Activated CD8-positive, alpha-beta T cell treated with anti-CD3 and anti-CD28 coated beads for 36 hours (primary cell): ENCODE data around the gene ATP1A4. TPM values are rescaled to one million over a fixed set of nuclear protein-coding genes. Genes with fewer than 3 reads are reported as not detected.

Experiments used
- ATAC-seq: fragments of 200-7000 bp; cut with Tn5 transposase; one replicate; pipeline ENCODE4 v1.10.0; 2021; ENCODE audit warnings: mild to moderate bottlenecking, moderate library complexity
- CTCF ChIA-PET: fragments of 350-600 bp; sonication (Branson Sonifier 250); formaldehyde crosslinking; loops from one replicate; lab custom pipeline; 2021; ENCODE audit warnings: antibody characterized with exemption; lab: Charles Lee
- POLR2A ChIA-PET: fragments of 350-600 bp; sonication (Branson Sonifier 250); formaldehyde crosslinking; loops from one replicate; lab custom pipeline; 2021; ENCODE audit warnings: antibody characterized with exemption; lab: Charles Lee
- DNase-seq: peaks from one replicate; pipeline ENCODE4 v3.0.0-alpha.2; 2020
- H3K27ac Mint-ChIP-seq: one replicate; pipeline ENCODE4 v1.8.0; 2021; ENCODE audit warnings: mild to moderate bottlenecking, mixed read lengths
- H3K27me3 Mint-ChIP-seq: one replicate; pipeline ENCODE4 v1.8.0; 2021; ENCODE audit warnings: mixed read lengths
- H3K36me3 Mint-ChIP-seq: one replicate; pipeline ENCODE4 v1.8.0; 2021; ENCODE audit warnings: low read depth, mixed read lengths
- H3K4me1 Mint-ChIP-seq: one replicate; pipeline ENCODE4 v1.8.0; 2021; ENCODE audit warnings: low read depth, mixed read lengths
- H3K4me3 Mint-ChIP-seq: one replicate; pipeline ENCODE4 v1.8.0; 2021; ENCODE audit warnings: mild to moderate bottlenecking, moderate library complexity, mixed read lengths
- H3K9me3 Mint-ChIP-seq: one replicate; pipeline ENCODE4 v1.8.0; 2021; ENCODE audit warnings: mixed read lengths
- CTCF ChIP-seq: fragments of 200-600 bp; IDR thresholded peaks from one replicate; pipeline ENCODE4 v1.8.0; 2022; ENCODE audit warnings: antibody characterized with exemption, mild to moderate bottlenecking
- intact Hi-C: fragments of 100-400 bp; cut with micrococcal nuclease; formaldehyde crosslinking; loops from one replicate; pipeline ENCODE4 v1.10.0; 2022
- total RNA-seq, 2 experiments: library from RNA; stranded (reverse); gene quantifications; one replicate each; pipeline ENCODE4 v1.2.3, GENCODE V29; 2021

The ATP1A4 gene
- total RNA-seq, 2 experiments from 2014 or later: not detected

DNA sequence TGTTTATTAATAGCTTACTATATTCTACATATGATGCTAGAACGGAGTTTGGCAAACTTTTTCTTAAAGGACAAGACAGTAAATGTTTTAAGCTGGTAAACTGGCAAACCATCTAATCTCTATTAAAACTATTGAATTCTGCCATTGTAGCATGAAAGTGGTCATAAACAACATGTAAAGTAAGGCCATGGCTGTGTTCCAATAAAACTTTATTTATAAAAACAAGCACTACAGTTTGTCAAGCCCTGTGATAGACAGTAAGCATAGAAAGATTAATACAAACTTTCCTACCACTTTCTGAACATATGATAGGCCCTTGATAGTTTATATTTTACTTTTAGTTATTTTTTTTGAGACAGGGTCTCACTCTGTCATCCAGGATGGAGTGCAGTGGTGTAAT, 76.2 kb downstream of the ATP1A4 start:
- H3K27ac Mint-ChIP-seq: no peak overlapping the region
- no peak for ATAC-seq
- CTCF ChIA-PET: interaction anchor here (1.0 to 3.2 kb wide), 5 partner anchors 24 to 221 kb away, joined by 3 to 18 read pairs (median 5); no protein-coding TSS in a partner anchor
- H3K36me3 Mint-ChIP-seq: peaks cover 22% of the 10 kb centered on the region
- no peak for DNase-seq
- H3K4me1 Mint-ChIP-seq: no peaks in the 10 kb centered on the region
- no peaks in the 10 kb centered on the region for H3K27me3 Mint-ChIP-seq
- no peaks in the 10 kb centered on the region for H3K9me3 Mint-ChIP-seq
- POLR2A ChIA-PET: no interaction called here
- no peak for TF ChIP-seq CTCF
- H3K4me3 Mint-ChIP-seq: no peak overlapping the region
- intact Hi-C loops: no loop called here

DNA sequence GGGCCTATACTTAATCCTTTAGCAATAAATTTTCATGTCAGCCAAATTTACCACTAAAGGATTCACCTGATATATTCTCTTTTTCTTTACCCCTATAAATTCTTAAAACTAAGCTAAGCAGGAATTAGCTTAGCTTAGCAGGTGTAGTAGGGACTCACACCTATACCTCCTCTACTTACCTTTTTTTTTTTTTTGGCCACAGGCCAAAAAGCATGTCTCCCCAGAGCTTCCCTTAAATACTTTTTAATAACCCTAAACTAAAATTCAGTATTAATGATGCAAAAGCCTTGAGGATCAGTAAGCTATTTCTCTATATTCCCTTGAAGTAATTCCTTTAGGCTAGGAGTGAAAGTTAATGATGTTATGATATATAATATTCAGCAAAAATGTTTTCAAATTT, 77.0 kb downstream of the ATP1A4 start:
- Mint-ChIP-seq H3K4me1 (peaks cover 2% of the 10 kb centered on the region), H3K9me3 (no peaks in the 10 kb centered on the region), H3K27me3 (no peaks in the 10 kb centered on the region), H3K4me3 (no peak overlapping the region), H3K27ac (no peak overlapping the region), H3K36me3 (peaks cover 19% of the 10 kb centered on the region)
- CTCF ChIA-PET: interaction anchor here (0.6 to 3.2 kb wide), 7 partner anchors 23 to 150 kb away, joined by 3 to 18 read pairs (median 5); no protein-coding TSS in a partner anchor
- TF ChIP-seq CTCF: no peak
- intact Hi-C loops: no loop called here
- ATAC-seq: no peak
- POLR2A ChIA-PET: interaction anchor here (0.8 to 2.1 kb wide), 3 partner anchors 8 to 63 kb away, joined by 3 to 9 read pairs (median 3); no protein-coding TSS in a partner anchor
- no peak for DNase-seq

DNA sequence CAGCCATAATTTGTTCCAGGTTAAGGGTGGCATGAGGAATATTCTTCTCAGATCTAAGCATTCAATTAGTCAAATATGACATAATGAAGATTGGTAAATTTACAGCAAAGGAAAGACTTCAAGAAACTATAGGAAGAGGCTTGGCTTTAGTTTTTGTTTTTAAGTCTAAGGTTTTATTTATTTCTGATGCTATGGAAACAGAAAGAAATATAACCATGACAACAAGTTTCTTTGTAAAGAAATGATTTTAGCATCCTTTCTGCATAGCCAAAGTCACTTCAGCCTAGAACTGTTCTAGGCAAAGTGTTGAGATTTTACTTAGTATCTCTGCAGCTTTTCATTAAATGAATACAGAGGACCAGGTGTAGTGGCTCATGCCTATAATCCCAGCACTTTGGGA, 81.5 kb downstream of the ATP1A4 start:
- peaks cover 17% of the 10 kb centered on the region for H3K4me1 Mint-ChIP-seq
- no peak for TF ChIP-seq CTCF
- ATAC-seq: no peak
- CTCF ChIA-PET: interaction anchor here (1.2 to 2.4 kb wide), 8 partner anchors 13 to 186 kb away, joined by 3 to 10 read pairs (median 4); no protein-coding TSS in a partner anchor
- H3K27ac Mint-ChIP-seq: no peak overlapping the region
- H3K4me3 Mint-ChIP-seq: no peak overlapping the region
- DNase-seq: no peak
- no peaks in the 10 kb centered on the region for H3K27me3 Mint-ChIP-seq
- POLR2A ChIA-PET: interaction anchor here (0.7 kb wide), 2 partner anchors 29 to 99 kb away, joined by 3 read pairs; no protein-coding TSS in a partner anchor
- intact Hi-C loops: no loop called here
- H3K9me3 Mint-ChIP-seq: no peaks in the 10 kb centered on the region
- H3K36me3 Mint-ChIP-seq: peaks cover 33% of the 10 kb centered on the region

Other genes starting within 250 kb of the ATP1A4 start
- gene TAGLN2, start 226.1 kb upstream of the ATP1A4 start, total RNA-seq: 100 to 1,000 TPM; 475 to 482 TPM
- gene IGSF9, start 206.0 kb upstream of the ATP1A4 start, total RNA-seq: under 1 TPM in 1 of 2 experiments, not detected in 1; 0.07 TPM
- gene SLAMF9, start 197.4 kb upstream of the ATP1A4 start, total RNA-seq: not detected
- gene PIGM, start 119.6 kb upstream of the ATP1A4 start, total RNA-seq: 1 to 10 TPM; 3.9 to 4.0 TPM
- gene KCNJ10, start 81.4 kb upstream of the ATP1A4 start, total RNA-seq: under 1 TPM; 0.14 to 0.29 TPM
- not detected for gene KCNJ9, start 70.1 kb upstream of the ATP1A4 start, total RNA-seq
- gene IGSF8, start 53.0 kb upstream of the ATP1A4 start, total RNA-seq: 10 to 100 TPM; 48.0 to 49.5 TPM
- not detected for gene ATP1A2, start 35.8 kb upstream of the ATP1A4 start, total RNA-seq
- not detected for gene CASQ1, start 39.0 kb downstream of the ATP1A4 start, total RNA-seq
- 10 to 100 TPM; 31.8 to 34.1 TPM for gene PEA15, start 53.8 kb downstream of the ATP1A4 start, total RNA-seq
- 100 to 1,000 TPM; 116 TPM for gene DCAF8, start 110.9 kb downstream of the ATP1A4 start, total RNA-seq
- gene PEX19, start 133.5 kb downstream of the ATP1A4 start, total RNA-seq: 10 to 100 TPM; 52.9 to 56.9 TPM
- gene COPA, start 191.6 kb downstream of the ATP1A4 start, total RNA-seq: 100 to 1,000 TPM; 117 to 118 TPM
- 10 to 100 TPM; 36.6 to 38.0 TPM for gene NCSTN, start 191.8 kb downstream of the ATP1A4 start, total RNA-seq
- gene NHLH1, start 215.5 kb downstream of the ATP1A4 start, total RNA-seq: under 1 TPM; 0.22 to 0.45 TPM
- gene VANGL2, start 249.0 kb downstream of the ATP1A4 start, total RNA-seq: under 1 TPM; 0.16 to 0.40 TPM